ENCODE measurements around the gene TRIM10. TPM values are rescaled to one million over a fixed set of nuclear protein-coding genes. Genes with fewer than 3 reads are reported as not detected.

TRIM10 gene
- total RNA-seq, 4 donors from 2014 or later, result not detected

DNA sequence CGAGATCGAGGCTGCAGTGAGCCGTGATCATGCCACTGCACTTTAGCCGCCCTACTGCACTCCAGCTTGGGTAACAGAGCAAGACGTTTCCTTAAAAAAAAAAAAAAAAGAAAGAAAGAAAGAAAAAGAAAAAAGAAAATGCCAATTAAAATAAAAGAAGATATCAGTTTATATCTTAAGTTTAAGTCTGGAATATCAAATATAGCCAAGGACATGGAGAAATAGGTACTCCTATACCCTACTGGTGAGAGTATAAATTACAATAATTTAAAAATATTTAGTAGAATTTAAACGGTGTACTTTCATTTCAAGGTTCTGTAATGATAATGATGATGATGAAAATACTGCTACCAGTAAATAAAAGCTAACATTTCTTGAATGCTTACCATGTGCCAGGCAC lies 44.3 kb downstream of the TRIM10 start:
- DNase-seq, result no peak
- no peaks in the 10 kb centered on the region for H3K4me1 ChIP-seq
- in situ Hi-C loops (cut with MboI; ENCODE audit: low sequenced_read_pairs in 4 of 4), result no loop called here
- no peak for ATAC-seq
- intact Hi-C loops (cut with DNase I; ENCODE audit: low total_unique reads), result no loop called here
- TF ChIP-seq, protein P1, sequence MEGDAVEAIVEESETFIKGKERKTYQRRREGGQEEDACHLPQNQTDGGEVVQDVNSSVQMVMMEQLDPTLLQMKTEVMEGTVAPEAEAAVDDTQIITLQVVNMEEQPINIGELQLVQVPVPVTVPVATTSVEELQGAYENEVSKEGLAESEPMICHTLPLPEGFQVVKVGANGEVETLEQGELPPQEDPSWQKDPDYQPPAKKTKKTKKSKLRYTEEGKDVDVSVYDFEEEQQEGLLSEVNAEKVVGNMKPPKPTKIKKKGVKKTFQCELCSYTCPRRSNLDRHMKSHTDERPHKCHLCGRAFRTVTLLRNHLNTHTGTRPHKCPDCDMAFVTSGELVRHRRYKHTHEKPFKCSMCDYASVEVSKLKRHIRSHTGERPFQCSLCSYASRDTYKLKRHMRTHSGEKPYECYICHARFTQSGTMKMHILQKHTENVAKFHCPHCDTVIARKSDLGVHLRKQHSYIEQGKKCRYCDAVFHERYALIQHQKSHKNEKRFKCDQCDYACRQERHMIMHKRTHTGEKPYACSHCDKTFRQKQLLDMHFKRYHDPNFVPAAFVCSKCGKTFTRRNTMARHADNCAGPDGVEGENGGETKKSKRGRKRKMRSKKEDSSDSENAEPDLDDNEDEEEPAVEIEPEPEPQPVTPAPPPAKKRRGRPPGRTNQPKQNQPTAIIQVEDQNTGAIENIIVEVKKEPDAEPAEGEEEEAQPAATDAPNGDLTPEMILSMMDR (IDR thresholded peaks at IDR 0.05 in 4 of 5, conservative IDR thresholded peaks at IDR 0.05 in 1 of 5), result no peak
- TF ChIP-seq POLR2A (IDR thresholded peaks at IDR 0.05), result no peak
- H3K27me3 ChIP-seq, result peaks cover 8 to 16% (median 13%) of the 10 kb centered on the region in 3 donors
- no peak overlapping the region for H3K4me3 ChIP-seq
- H3K9me3 ChIP-seq, result no peaks in the 10 kb centered on the region
- H3K36me3 ChIP-seq, result no peaks in the 10 kb centered on the region
- no peak overlapping the region for H3K27ac ChIP-seq

DNA sequence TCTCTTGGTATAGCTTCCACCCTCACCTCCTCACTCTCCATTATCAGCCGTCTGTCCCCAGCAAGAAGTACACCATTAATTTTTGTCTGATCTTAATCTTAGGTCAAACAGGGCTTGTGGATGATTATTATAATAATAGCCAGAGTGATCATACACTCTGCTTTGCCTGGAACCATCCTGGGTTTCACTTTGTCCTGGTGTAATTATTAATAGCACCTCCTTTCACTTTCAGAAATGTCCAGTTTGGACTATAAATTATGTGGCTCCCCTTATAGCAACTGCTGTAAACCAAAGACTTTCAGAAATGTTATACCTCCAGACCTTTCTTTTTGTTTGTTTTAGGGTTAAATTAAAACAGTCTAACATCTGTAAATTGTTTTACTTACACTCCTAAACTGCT lies 47.2 kb downstream of the TRIM10 start:
- intact Hi-C loops (cut with DNase I; ENCODE audit: low total_unique reads) (no loop called here), in situ Hi-C loops (cut with MboI; ENCODE audit: low sequenced_read_pairs in 4 of 4) (no loop called here)
- Histone ChIP-seq H3K27me3 (peaks cover 24 to 31% (median 26%) of the 10 kb centered on the region in 3 donors), H3K4me3 (no peak overlapping the region), H3K4me1 (no peaks in the 10 kb centered on the region), H3K27ac (no peak overlapping the region), H3K36me3 (no peaks in the 10 kb centered on the region), H3K9me3 (no peaks in the 10 kb centered on the region)
- no peak for TF ChIP-seq POLR2A (IDR thresholded peaks at IDR 0.05)
- TF ChIP-seq, protein P1 (IDR thresholded peaks at IDR 0.05 in 4 of 5, conservative IDR thresholded peaks at IDR 0.05 in 1 of 5), result no peak
- ATAC-seq (no peak), DNase-seq (no peak)

DNA sequence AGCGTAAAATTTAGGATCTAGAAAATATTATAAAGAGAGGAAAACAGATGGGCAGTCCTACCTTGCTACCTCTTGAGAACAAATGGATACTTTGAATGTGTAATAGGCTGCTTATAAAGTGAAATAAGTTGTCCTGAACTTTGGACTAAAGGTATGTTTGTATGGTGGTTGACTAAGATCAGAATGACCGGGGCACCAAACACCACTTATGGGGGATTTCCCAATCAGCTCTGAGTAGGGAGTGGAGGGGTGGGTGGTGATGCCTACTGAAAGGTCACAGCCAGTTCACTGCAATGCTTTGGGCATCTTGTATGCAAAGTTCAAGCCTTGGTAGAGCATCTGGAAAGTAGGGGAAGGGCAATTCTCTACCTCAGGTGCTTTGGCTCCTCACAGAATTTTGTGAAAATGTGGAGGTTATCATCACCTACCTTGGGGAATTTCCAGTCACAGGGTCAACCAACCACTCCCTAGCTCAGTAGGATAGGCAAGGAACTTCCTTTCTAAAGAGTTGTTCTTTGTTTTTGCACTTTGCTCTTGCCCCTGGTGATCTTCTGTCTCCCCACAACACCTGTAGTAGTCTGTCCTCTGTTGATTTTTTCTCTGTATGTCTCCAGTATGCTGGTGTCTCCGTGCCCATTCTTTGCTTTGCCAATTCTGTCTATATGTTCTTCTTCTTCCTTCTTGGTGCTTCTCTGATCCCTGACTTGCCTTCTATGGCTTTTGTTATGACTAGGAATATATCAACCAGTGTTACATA lies 47.8 kb downstream of the TRIM10 start, which contains the start of gene TRIM31:
TRIM31 (minus strand) TSS at position 88 of the 757 bp plus-strand sequence. CDS start 285 bp downstream, outside the sequence.
- TF ChIP-seq POLR2A (IDR thresholded peaks at IDR 0.05), result no peak
- TF ChIP-seq, protein P1 (IDR thresholded peaks at IDR 0.05 in 4 of 5, conservative IDR thresholded peaks at IDR 0.05 in 1 of 5), result no peak
- Histone ChIP-seq H3K4me3 (no peak within 1 kb of the TSS), H3K36me3 (no peaks in the 10 kb centered on the region), H3K9me3 (no peaks in the 10 kb centered on the region), H3K4me1 (no peaks in the 10 kb centered on the region), H3K27me3 (peaks cover 24 to 31% (median 26%) of the 10 kb centered on the region in 3 donors), H3K27ac (no peak within 1 kb of the TSS)
- in situ Hi-C loops (cut with MboI; ENCODE audit: low sequenced_read_pairs in 4 of 4) (no loop called here), intact Hi-C loops (cut with DNase I; ENCODE audit: low total_unique reads) (no loop called here)
- no peak for DNase-seq
- no peak for ATAC-seq

DNA sequence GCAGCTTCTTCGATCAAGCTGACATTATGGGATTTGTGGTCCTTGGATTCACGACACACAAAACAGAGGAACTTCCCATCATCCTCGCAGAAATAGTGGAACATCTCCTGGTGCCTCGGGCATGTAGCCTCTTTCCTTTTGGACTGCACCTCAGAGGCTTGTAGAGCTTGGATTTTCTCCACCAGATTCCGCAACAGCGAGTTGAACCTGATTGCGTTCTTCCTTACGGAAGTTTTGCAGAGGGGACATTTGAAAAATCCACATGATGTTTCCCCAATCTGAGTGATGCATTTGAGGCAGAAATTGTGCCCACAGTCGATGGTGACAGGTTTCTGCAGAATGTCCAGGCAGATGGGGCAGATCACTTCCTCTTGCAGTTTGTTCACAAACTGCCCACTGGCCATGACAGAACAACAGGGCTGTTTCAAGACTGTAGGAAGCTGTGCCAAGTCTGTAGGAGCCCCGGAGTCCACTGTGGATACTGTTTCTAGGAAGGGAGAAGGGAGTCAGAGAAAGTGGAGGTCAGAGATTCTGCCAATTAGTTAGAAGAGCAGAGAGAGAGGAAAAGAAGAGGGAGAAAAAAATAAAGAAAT lies 48.5 kb downstream of the TRIM10 start:
- Histone ChIP-seq H3K36me3 (no peaks in the 10 kb centered on the region), H3K4me3 (no peak overlapping the region), H3K27ac (no peak overlapping the region), H3K27me3 (peaks cover 24 to 31% (median 31%) of the 10 kb centered on the region in 3 donors), H3K4me1 (no peaks in the 10 kb centered on the region), H3K9me3 (no peaks in the 10 kb centered on the region)
- no peak for DNase-seq
- no peak for TF ChIP-seq POLR2A (IDR thresholded peaks at IDR 0.05)
- TF ChIP-seq, protein P1 (IDR thresholded peaks at IDR 0.05 in 4 of 5, conservative IDR thresholded peaks at IDR 0.05 in 1 of 5), result no peak
- no peak for ATAC-seq
- in situ Hi-C loops (cut with MboI; ENCODE audit: low sequenced_read_pairs in 4 of 4) (no loop called here), intact Hi-C loops (cut with DNase I; ENCODE audit: low total_unique reads) (no loop called here)

All from gastrocnemius medialis (tissue), 4 donors.